K562 (cell line): ENCODE measurements around the gene USP5. TPM values are rescaled to one million over a fixed set of nuclear protein-coding genes. Genes with fewer than 3 reads are reported as not detected.

Experiments used
- AFF4 ChIP-seq: sonication (generic); formaldehyde crosslinking; IDR thresholded peaks from 2 replicates; pipeline ENCODE4 v1.8.0; 2023; ENCODE audit warnings: mild to moderate bottlenecking, missing genetic modification reagents
- BCOR ChIP-seq: fragments of 450-650 bp; IDR thresholded peaks from 2 replicates; pipeline ENCODE4 v1.6.1; 2016
- BDP1 ChIP-seq: IDR thresholded peaks from 3 replicates; pipeline ENCODE4 v1.6.1; 2011; ENCODE audit not compliant: insufficient read length, insufficient read depth
- E2F5 ChIP-seq: sonication (generic); formaldehyde crosslinking; IDR thresholded peaks from 2 replicates; pipeline ENCODE4 v1.8.0; 2022; ENCODE audit warnings: mild to moderate bottlenecking, missing genetic modification reagents
- HDAC2 ChIP-seq: fragments of 450-650 bp; IDR thresholded peaks from 2 replicates; pipeline ENCODE4 v1.6.1; 2016; ENCODE audit warnings: mild to moderate bottlenecking
- KDM1A ChIP-seq, 2 experiments: fragments of 450-650 bp; IDR thresholded peaks; 2 replicates each; pipeline ENCODE4 v1.6.1; 2016; ENCODE audit warnings: mild to moderate bottlenecking in 2 of 2
- KLF16 ChIP-seq: IDR thresholded peaks from 2 replicates; pipeline ENCODE4 v1.6.1; 2016; ENCODE audit warnings: antibody characterized with exemption
- MEIS2 ChIP-seq: fragments of 450-650 bp; IDR thresholded peaks from 2 replicates; pipeline ENCODE4 v1.6.1; 2014; ENCODE audit warnings: mild to moderate bottlenecking; ENCODE audit not compliant: partially characterized antibody
- NFATC3 ChIP-seq: fragments of 450-650 bp; IDR thresholded peaks from 2 replicates; pipeline ENCODE4 v1.6.1; 2017; ENCODE audit warnings: mild to moderate bottlenecking
- SAP30 ChIP-seq: fragments of 200-600 bp; sonication (generic); IDR thresholded peaks from 2 replicates; pipeline ENCODE4 v1.6.1; 2012; ENCODE audit warnings: borderline replicate concordance, low read depth, mild to moderate bottlenecking, moderate library complexity, low read length, control low read depth, inconsistent platforms; ENCODE audit not compliant: insufficient read depth, poor library complexity, severe bottlenecking
- TAF9B ChIP-seq: fragments of 450-650 bp; IDR thresholded peaks from 2 replicates; pipeline ENCODE4 v1.6.1; 2018; ENCODE audit warnings: mild to moderate bottlenecking; ENCODE audit not compliant: partially characterized antibody
- TCFL5 ChIP-seq: fragments of 250-450 bp; sonication (Bioruptor Pico); conservative IDR thresholded peaks from 2 replicates; pipeline ENCODE4 v1.6.1; 2021; ENCODE audit warnings: mild to moderate bottlenecking, moderate library complexity, matching md5 sums
- THAP7 ChIP-seq: fragments of 250-450 bp; sonication (Bioruptor Pico); IDR thresholded peaks from 2 replicates; pipeline ENCODE4 v1.5.0; 2021
- ZNF263 ChIP-seq: sonication (generic); formaldehyde crosslinking; IDR thresholded peaks from 2 replicates; pipeline ENCODE4 v1.8.0; 2022; ENCODE audit warnings: mild to moderate bottlenecking, missing genetic modification reagents, borderline replicate concordance
- ZNF445 ChIP-seq: fragments of 250-450 bp; sonication (Bioruptor Pico); IDR thresholded peaks from 2 replicates; pipeline ENCODE4 v1.4.0; 2020; ENCODE audit warnings: low read depth, mild to moderate bottlenecking, moderate library complexity
- ZNF586 ChIP-seq: fragments of 450-650 bp; formaldehyde crosslinking; conservative IDR thresholded peaks from 2 replicates; pipeline ENCODE4 v1.4.0; 2020; ENCODE audit warnings: mild to moderate bottlenecking, moderate library complexity
- polyA plus RNA-seq, 8 experiments: library from polyadenylated mRNA; depleted of rRNA in 4 of 8; stranded (reverse) in 5 of 8; unstranded in 3 of 8; fragments of >200 nt; fragmentation: Nextera tagmentation in 2 of 8; fragmentation: Illumina TruSeq in 1 of 8; extraction: Ambion mirVana in 2 of 8; extraction: Trizol in 1 of 8; gene quantifications; 2 replicates each; pipeline versions ENCODE4 v1.2.1 to v1.2.3, GENCODE V29; 2011 to 2014; ENCODE audit warnings: inconsistent platforms in 1 of 8, missing spikeins in 1 of 8
- total RNA-seq, 7 experiments: library from RNA; depleted of rRNA in 6 of 7; stranded (reverse); fragments of >200 nt in 6 of 7; fragmentation: Illumina TruSeq in 2 of 7; extraction: Trizol in 2 of 7; gene quantifications; 2 replicates each; pipeline versions ENCODE4 v1.2.1 to v1.2.3, GENCODE V29; 2011 to 2021; ENCODE audit warnings: low replicate concordance in 1 of 7

Gene USP5
- total and polyA plus RNA-seq, 9 of the 15 experiments (the other 6 are each of a cell fraction or from before 2014, with no cell fraction given), result 1.4 to 107 (median 48.6) TPM

GRCh38 chr12:6890789-6891645, 39.1 kb downstream of the USP5 start (continued):
- peak; percentile 83; the same call in 1 of the 2 replicates for TF ChIP-seq AFF4
- TF ChIP-seq BDP1, result no peak
- no peak for TF ChIP-seq KLF16
- no peak for TF ChIP-seq KDM1A (IDR thresholded peaks at IDR 0.05)
- TF ChIP-seq ZNF586 (CRISPR knock-in tag), result no peak
- TF ChIP-seq TAF9B, result peak; percentile 93
- no peak for TF ChIP-seq ZNF263 (CRISPR knock-in tag)
- no peak for TF ChIP-seq ZNF445 (CRISPR knock-in tag)
- TF ChIP-seq NFATC3, result no peak
- TF ChIP-seq MEIS2, result peak; percentile 78
- no peak for TF ChIP-seq SAP30
- no peak for TF ChIP-seq BCOR
- TF ChIP-seq HDAC2, result peak; percentile 27; the same call in 1 of the 2 replicates
- TF ChIP-seq TCFL5 (CRISPR knock-in tag), result no peak
- TF ChIP-seq E2F5, result no peak
- no peak for TF ChIP-seq THAP7 (CRISPR knock-in tag)
